DOHH2 (cell line): Measurements from ENCODE around the gene SERPINH1.
A peak's percentile ranks its signal among the peaks of the same experiment; 100 is the strongest.

Experiments
- H3F3A ChIP-seq: fragments of 200-600 bp; sonication (generic), shearing (Covaris generic); 2 replicates; pipeline ENCODE4 v1.6.0; 2016; ENCODE audit warnings: antibody characterized with exemption, mild to moderate bottlenecking; ENCODE audit not compliant: control insufficient read depth, insufficient read depth
- H3K27ac ChIP-seq: fragments of 200-600 bp; sonication (generic); 2 replicates; pipeline ENCODE4 v1.5.1; 2014; ENCODE audit warnings: low read depth, mild to moderate bottlenecking, low read length, moderate library complexity
- H3K27me3 ChIP-seq: fragments of 200-600 bp; sonication (generic); 2 replicates; pipeline ENCODE4 v1.6.1; 2014; ENCODE audit warnings: mild to moderate bottlenecking, low read length, mixed read lengths; ENCODE audit not compliant: control insufficient read depth
- H3K36me3 ChIP-seq: fragments of 200-600 bp; sonication (generic); 2 replicates; pipeline ENCODE4 v1.6.1; 2014; ENCODE audit warnings: mild to moderate bottlenecking, low read length, moderate library complexity, mixed read lengths; ENCODE audit not compliant: control insufficient read depth
- H3K4me1 ChIP-seq: fragments of 200-600 bp; sonication (generic); 2 replicates; pipeline ENCODE4 v1.6.1; 2014; ENCODE audit warnings: mild to moderate bottlenecking, low read length, mixed read lengths; ENCODE audit not compliant: control insufficient read depth
- H3K4me2 ChIP-seq: fragments of 200-600 bp; sonication (generic); 2 replicates; pipeline ENCODE4 v1.6.0; 2014; ENCODE audit warnings: mild to moderate bottlenecking, low read length, moderate library complexity
- H3K4me3 ChIP-seq: fragments of 200-600 bp; sonication (generic); 2 replicates; pipeline ENCODE4 v1.5.1; 2014; ENCODE audit warnings: mild to moderate bottlenecking, low read length, mixed read lengths
- H3K79me2 ChIP-seq: fragments of 200-600 bp; sonication (generic); 2 replicates; pipeline ENCODE4 v1.6.1; 2014; ENCODE audit warnings: mild to moderate bottlenecking, low read length, mixed read lengths; ENCODE audit not compliant: control insufficient read depth
- H3K9me2 ChIP-seq: fragments of 200-600 bp; sonication (generic); replicated peaks from 2 replicates; pipeline ENCODE4 v1.6.1; 2014; ENCODE audit warnings: mild to moderate bottlenecking, low read length, mixed read lengths; ENCODE audit not compliant: control insufficient read depth
- H3K9me3 ChIP-seq: fragments of 200-600 bp; sonication (generic); 2 replicates; pipeline ENCODE4 v1.6.1; 2014; ENCODE audit warnings: antibody characterized with exemption, low read length, mixed read lengths; ENCODE audit not compliant: control insufficient read depth, insufficient read depth
- H4K20me1 ChIP-seq: fragments of 200-600 bp; sonication (generic); 2 replicates; pipeline ENCODE4 v1.6.0; 2014; ENCODE audit warnings: low read depth, mild to moderate bottlenecking, antibody characterized with exemption, low read length, moderate library complexity; ENCODE audit not compliant: control insufficient read depth, insufficient read depth
- CTCF ChIP-seq: fragments of 200-600 bp; sonication (generic); IDR thresholded peaks from one replicate; pipeline ENCODE4 v1.5.1; 2014; ENCODE audit warnings: antibody characterized with exemption, mild to moderate bottlenecking, low read depth, low read length; ENCODE audit not compliant: poor library complexity, severe bottlenecking
- EZH2phosphoT487 ChIP-seq: fragments of 200-600 bp; sonication (generic); IDR thresholded peaks from 2 replicates; pipeline ENCODE4 v1.6.1; 2017; ENCODE audit warnings: borderline replicate concordance, mild to moderate bottlenecking, antibody characterized with exemption, low read length, moderate library complexity, mixed read lengths

SERPINH1 gene

GRCh38 chr11:75576499-75576918 is 14.5 kb downstream of the SERPINH1 start:
- H3K79me2 ChIP-seq = no peaks in the 10 kb centered on the region
- H3F3A ChIP-seq = no peaks in the 10 kb centered on the region
- H3K27ac ChIP-seq = no peak overlapping the region
- H3K9me2 ChIP-seq = no peaks in the 10 kb centered on the region
- H3K36me3 ChIP-seq = no peaks in the 10 kb centered on the region
- peaks cover 8% of the 10 kb centered on the region for H3K27me3 ChIP-seq
- H3K4me2 ChIP-seq = peak overlapping the region; percentile 35
- H3K4me1 ChIP-seq = peaks cover 9% of the 10 kb centered on the region
- TF ChIP-seq EZH2phosphoT487 (no peak), CTCF (no peak)
- H3K4me3 ChIP-seq = no peak overlapping the region
- H4K20me1 ChIP-seq = no peaks in the 10 kb centered on the region
- H3K9me3 ChIP-seq = no peaks in the 10 kb centered on the region

- H3K4me3 ChIP-seq = no peak overlapping the region
- H3K36me3 ChIP-seq = no peaks in the 10 kb centered on the region
- peaks cover 9% of the 10 kb centered on the region for H3K4me1 ChIP-seq
- H3K27ac ChIP-seq = no peak overlapping the region
- peaks cover 12% of the 10 kb centered on the region for H3K27me3 ChIP-seq
- no peaks in the 10 kb centered on the region for H3K9me2 ChIP-seq
- H3K4me2 ChIP-seq = no peak overlapping the region; the same call in 1 of the 2 replicates
- H3K79me2 ChIP-seq = no peaks in the 10 kb centered on the region
- no peaks in the 10 kb centered on the region for H4K20me1 ChIP-seq
- H3F3A ChIP-seq = no peaks in the 10 kb centered on the region
- H3K9me3 ChIP-seq = no peaks in the 10 kb centered on the region
- TF ChIP-seq CTCF (peak; percentile 47), EZH2phosphoT487 (no peak)
Measured at GRCh38 chr11:75577207-75577606, 15.2 kb downstream of the SERPINH1 start.

- Histone ChIP-seq H3K4me2 (no peak overlapping the region), H3K36me3 (no peaks in the 10 kb centered on the region), H3F3A (no peaks in the 10 kb centered on the region), H3K27me3 (peaks cover 29% of the 10 kb centered on the region), H3K27ac (no peak overlapping the region), H4K20me1 (no peaks in the 10 kb centered on the region), H3K9me2 (no peaks in the 10 kb centered on the region), H3K4me3 (no peak overlapping the region), H3K4me1 (peaks cover 16% of the 10 kb centered on the region), H3K79me2 (no peaks in the 10 kb centered on the region), H3K9me3 (no peaks in the 10 kb centered on the region)
- TF ChIP-seq CTCF (no peak), EZH2phosphoT487 (no peak)
Measured at GRCh38 chr11:75578977-75579376, 16.9 kb downstream of the SERPINH1 start.
